MM.1S (cell line): ENCODE data around the gene SLC35F3.
"Not testable (repeated sequence)": the region's sequence is repeated elsewhere in the genome, so short reads cannot be mapped to it uniquely, and the experiment has no call there.

Experiments used
- DNase-seq: peaks from one replicate; pipeline ENCODE4 v3.0.0-alpha.2; 2015
- H2AFZ ChIP-seq: fragments of 300-600 bp; sonication (generic); 2 replicates; pipeline ENCODE4 v1.6.0; 2016; ENCODE audit warnings: antibody characterized with exemption, low read length
- H3F3A ChIP-seq: fragments of 300-600 bp; sonication (generic); 2 replicates; pipeline ENCODE4 v1.6.1; 2016; ENCODE audit warnings: mild to moderate bottlenecking, antibody characterized with exemption, low read length, moderate library complexity, mixed read lengths; ENCODE audit not compliant: insufficient read depth
- H3K27ac ChIP-seq: fragments of 300-600 bp; sonication (generic); 2 replicates; pipeline ENCODE4 v1.5.1; 2016; ENCODE audit warnings: mild to moderate bottlenecking, low read length
- H3K27me3 ChIP-seq: fragments of 300-600 bp; sonication (generic); replicated peaks from 2 replicates; pipeline ENCODE4 v1.6.0; 2016; ENCODE audit warnings: low read length; ENCODE audit not compliant: insufficient read depth
- H3K36me3 ChIP-seq: fragments of 300-600 bp; sonication (generic); replicated peaks from 2 replicates; pipeline ENCODE4 v1.6.1; 2016; ENCODE audit warnings: mild to moderate bottlenecking, low read length, mixed read lengths; ENCODE audit not compliant: insufficient read depth
- H3K4me1 ChIP-seq: fragments of 300-600 bp; sonication (generic); 2 replicates; pipeline ENCODE4 v1.6.1; 2016; ENCODE audit warnings: low read length, mixed read lengths
- H3K4me2 ChIP-seq: fragments of 300-600 bp; sonication (generic); 2 replicates; pipeline ENCODE4 v1.6.0; 2016; ENCODE audit warnings: low read depth, low read length
- H3K4me3 ChIP-seq: fragments of 300-600 bp; sonication (generic); 2 replicates; pipeline ENCODE4 v1.5.1; 2016; ENCODE audit warnings: low read length, mixed read lengths
- H3K79me2 ChIP-seq: fragments of 300-600 bp; sonication (generic); 2 replicates; pipeline ENCODE4 v1.6.1; 2016; ENCODE audit warnings: mixed run types, low read length, mixed read lengths
- H3K9ac ChIP-seq: fragments of 300-600 bp; sonication (generic); 2 replicates; pipeline ENCODE4 v1.6.1; 2016; ENCODE audit warnings: low read length, mixed read lengths
- H3K9me2 ChIP-seq: fragments of 300-600 bp; sonication (generic); replicated peaks from 2 replicates; pipeline ENCODE4 v1.6.1; 2016; ENCODE audit warnings: mild to moderate bottlenecking, low read length, mixed read lengths; ENCODE audit not compliant: insufficient read depth
- H3K9me3 ChIP-seq: fragments of 300-600 bp; sonication (generic); replicated peaks from 2 replicates; pipeline ENCODE4 v1.6.1; 2016; ENCODE audit warnings: mild to moderate bottlenecking, low read length, mixed read lengths; ENCODE audit not compliant: insufficient read depth
- H4K20me1 ChIP-seq: fragments of 300-600 bp; sonication (generic); 2 replicates; pipeline ENCODE4 v1.6.1; 2016; ENCODE audit warnings: mild to moderate bottlenecking, low read length, moderate library complexity, mixed read lengths; ENCODE audit not compliant: insufficient read depth
- CTCF ChIP-seq: fragments of 300-600 bp; sonication (generic); IDR thresholded peaks from 2 replicates; pipeline ENCODE4 v1.5.1; 2016; ENCODE audit warnings: antibody characterized with exemption, low read length, mixed read lengths
- EZH2 ChIP-seq: fragments of 300-600 bp; sonication (generic); optimal IDR thresholded peaks from 2 replicates; pipeline ENCODE3; 2017; ENCODE audit warnings: low read depth, mild to moderate bottlenecking, antibody characterized with exemption, low read length, mixed read lengths
- EZH2phosphoT487 ChIP-seq: fragments of 300-600 bp; sonication (generic); IDR thresholded peaks from 2 replicates; pipeline ENCODE4 v1.6.1; 2018; ENCODE audit warnings: antibody characterized with exemption, low read length

The SLC35F3 gene

GRCh38 chr1:234296496-234296895, 392.0 kb downstream of the SLC35F3 start:
- H3K36me3 ChIP-seq, result no peaks in the 10 kb centered on the region
- H3K9me2 ChIP-seq, result no peaks in the 10 kb centered on the region
- no peaks in the 10 kb centered on the region for H3K27me3 ChIP-seq
- H4K20me1 ChIP-seq, result no peaks in the 10 kb centered on the region
- no peak overlapping the region for H3K9ac ChIP-seq
- H3K4me3 ChIP-seq, result no peak overlapping the region
- no peak for DNase-seq
- TF ChIP-seq EZH2 (no peak), EZH2phosphoT487 (no peak), CTCF (no peak)
- no peaks in the 10 kb centered on the region for H3K9me3 ChIP-seq
- H3K4me2 ChIP-seq, result no peak overlapping the region
- H3K4me1 ChIP-seq, result no peaks in the 10 kb centered on the region
- no peak overlapping the region for H3K27ac ChIP-seq
- no peak overlapping the region for H2AFZ ChIP-seq
- H3K79me2 ChIP-seq, result no peaks in the 10 kb centered on the region
- no peaks in the 10 kb centered on the region for H3F3A ChIP-seq

GRCh38 chr1:234297668-234298067, 393.2 kb downstream of the SLC35F3 start:
- Histone ChIP-seq H2AFZ (no peak overlapping the region), H3K9me2 (no peaks in the 10 kb centered on the region), H3K79me2 (no peaks in the 10 kb centered on the region), H3K36me3 (no peaks in the 10 kb centered on the region), H3K27ac (no peak overlapping the region), H3K4me1 (no peaks in the 10 kb centered on the region), H3K4me2 (no peak overlapping the region), H3K9ac (no peak overlapping the region), H4K20me1 (no peaks in the 10 kb centered on the region), H3K27me3 (no peaks in the 10 kb centered on the region), H3K9me3 (no peaks in the 10 kb centered on the region), H3F3A (no peaks in the 10 kb centered on the region), H3K4me3 (no peak overlapping the region)
- DNase-seq, result no peak
- TF ChIP-seq CTCF (no peak), EZH2 (no peak), EZH2phosphoT487 (no peak)

GRCh38 chr1:234300096-234300495, 395.6 kb downstream of the SLC35F3 start:
- Histone ChIP-seq H3K4me2 (no peak overlapping the region), H3K79me2 (no peaks in the 10 kb centered on the region), H3K4me3 (no peak overlapping the region), H3K4me1 (no peaks in the 10 kb centered on the region), H3K9ac (no peak overlapping the region), H4K20me1 (no peaks in the 10 kb centered on the region), H3K36me3 (no peaks in the 10 kb centered on the region), H3K9me2 (no peaks in the 10 kb centered on the region), H3K27me3 (no peaks in the 10 kb centered on the region), H3K9me3 (no peaks in the 10 kb centered on the region), H2AFZ (no peak overlapping the region), H3K27ac (no peak overlapping the region), H3F3A (no peaks in the 10 kb centered on the region)
- no peak for TF ChIP-seq EZH2
- TF ChIP-seq CTCF, result no peak
- DNase-seq, result no peak

GRCh38 chr1:234301663-234302062, 397.2 kb downstream of the SLC35F3 start:
- DNase-seq, H2AFZ ChIP-seq, H3K9ac ChIP-seq, H3K9me2 ChIP-seq, H3K9me3 ChIP-seq, H3K27me3 ChIP-seq, H3K4me1 ChIP-seq, H3K4me2 ChIP-seq, H3K79me2 ChIP-seq, H3K4me3 ChIP-seq, H3K27ac ChIP-seq, H3K36me3 ChIP-seq, H4K20me1 ChIP-seq, H3F3A ChIP-seq: not testable (repeated sequence)
